Amniotic stem cell (primary cell): ENCODE data around the gene PTPRG.

Source experiments
- DNase-seq: peaks from one replicate; lab custom pipeline; 2025; lab: John Stamatoyannopoulos, UW

Gene PTPRG

GRCh38 chr3:62113092-62113491, 551.7 kb downstream of the PTPRG start:
- DNase-seq = no peak

- no peak for DNase-seq
These were observed 553.4 kb downstream of the PTPRG start for GRCh38 chr3:62114763-62115162.

GRCh38 chr3:62117903-62118548, 556.7 kb downstream of the PTPRG start:
- DNase-seq = no peak

- DNase-seq = no peak
These were observed 557.8 kb downstream of the PTPRG start for GRCh38 chr3:62119139-62119538.

DNA sequence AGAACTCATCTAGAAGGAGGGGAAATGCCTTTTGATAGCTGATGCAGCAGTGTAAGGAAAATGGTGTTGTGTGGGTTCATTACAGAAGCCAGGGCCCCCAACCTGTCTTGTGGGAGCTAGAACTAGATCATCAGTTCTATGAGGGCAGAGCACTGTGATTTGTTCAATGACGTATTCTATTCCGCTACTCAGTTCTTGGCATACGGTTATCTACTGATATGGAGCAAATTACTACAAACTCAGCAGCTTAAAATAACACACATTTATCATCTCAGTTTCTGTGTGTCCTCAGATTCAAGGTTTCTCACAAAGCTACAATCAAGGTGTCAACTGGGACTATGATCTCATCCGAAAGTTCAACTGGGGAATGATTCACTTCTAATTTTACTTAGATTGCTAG, 561.4 kb downstream of the PTPRG start:
- DNase-seq = no peak

GRCh38 chr3:62125380-62125779, 564.0 kb downstream of the PTPRG start:
- DNase-seq = no peak

- no peak for DNase-seq
These were observed 565.7 kb downstream of the PTPRG start for GRCh38 chr3:62127116-62127515.

DNA sequence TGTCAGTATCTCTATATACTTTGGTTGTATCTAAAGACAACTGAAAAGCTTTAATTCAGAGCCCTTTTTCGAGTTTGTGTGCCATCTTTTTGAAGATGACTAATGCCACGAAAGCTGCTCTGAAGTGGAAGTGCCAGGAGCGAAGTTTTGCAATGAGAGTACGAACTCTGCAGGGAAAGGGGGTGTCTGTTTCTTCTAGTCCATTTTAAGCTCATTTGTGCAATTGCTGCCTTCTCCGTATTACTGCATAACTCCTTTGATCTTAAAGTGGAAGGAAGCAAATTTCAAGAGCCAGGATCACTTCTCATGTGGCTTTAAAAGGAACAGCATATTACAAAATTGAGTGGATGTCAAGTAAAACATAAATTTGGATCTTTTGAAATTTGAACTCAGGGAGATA, 566.7 kb downstream of the PTPRG start:
- no peak for DNase-seq

- no peak for DNase-seq
These were observed 567.3 kb downstream of the PTPRG start for GRCh38 chr3:62128681-62129080.

- DNase-seq = no peak
These were observed 569.7 kb downstream of the PTPRG start for GRCh38 chr3:62131050-62131449.

DNA sequence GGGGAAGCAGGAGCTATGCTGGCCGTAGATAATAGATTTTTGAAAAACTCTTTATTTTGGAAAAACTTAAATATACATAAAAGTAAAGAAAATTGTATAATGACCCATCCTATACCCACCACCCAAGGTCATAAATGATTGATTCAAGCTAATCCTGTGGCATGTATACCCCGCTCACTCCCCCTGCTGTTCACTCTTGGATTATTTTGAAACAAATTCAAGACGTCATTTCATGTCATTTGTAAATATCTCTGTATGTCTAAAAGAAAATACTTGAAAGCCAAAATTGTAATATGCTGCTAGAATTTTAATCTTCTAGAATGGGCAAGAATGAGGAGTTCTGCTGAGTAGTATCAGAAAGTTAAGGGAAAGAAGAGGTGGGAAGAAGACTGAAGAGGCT, 570.2 kb downstream of the PTPRG start:
- DNase-seq = no peak

GRCh38 chr3:62132027-62132602, 570.7 kb downstream of the PTPRG start:
- no peak for DNase-seq

DNA sequence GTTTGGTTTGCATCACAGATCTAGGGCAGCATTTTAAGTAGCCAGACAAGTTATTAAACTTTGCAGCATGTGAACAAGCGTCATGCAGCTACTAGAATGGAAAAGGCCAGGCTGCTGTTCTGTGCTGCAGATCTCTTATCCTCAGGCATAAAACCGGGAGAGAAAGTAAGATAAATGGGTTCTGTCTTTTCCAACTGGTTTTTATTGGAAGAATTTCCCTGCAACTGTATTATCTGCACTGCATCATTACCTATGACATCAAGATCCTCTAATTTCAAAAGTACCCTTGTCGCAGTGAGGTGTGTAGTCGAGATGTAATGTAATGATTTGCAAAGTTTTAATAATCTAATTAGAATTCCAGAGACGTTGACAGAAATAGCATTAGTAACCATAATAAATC, 571.6 kb downstream of the PTPRG start:
- no peak for DNase-seq

GRCh38 chr3:62134061-62134496, 572.7 kb downstream of the PTPRG start:
- DNase-seq = no peak

DNA sequence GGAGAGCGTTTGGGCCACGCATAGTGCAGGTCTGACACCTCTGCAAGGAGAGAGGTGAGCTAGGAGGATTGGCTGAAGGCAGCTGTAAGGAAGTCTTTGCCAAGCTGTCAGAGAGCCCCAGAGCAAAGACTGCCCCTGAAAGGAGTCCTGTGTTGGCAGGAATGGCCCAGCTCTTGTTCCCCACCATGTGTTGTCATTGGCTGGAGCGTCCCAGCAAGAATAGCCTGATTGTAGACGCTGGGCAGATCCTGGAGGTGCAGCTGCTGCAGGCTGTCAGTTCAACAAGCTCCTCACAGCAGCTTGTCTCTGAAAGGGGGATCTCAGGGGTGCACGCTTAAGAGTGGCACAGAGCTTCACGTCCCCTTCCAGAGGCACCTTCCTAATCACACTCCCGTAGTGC, 574.4 kb downstream of the PTPRG start:
- no peak for DNase-seq

GRCh38 chr3:62139957-62140356, 578.6 kb downstream of the PTPRG start:
- DNase-seq = no peak

DNA sequence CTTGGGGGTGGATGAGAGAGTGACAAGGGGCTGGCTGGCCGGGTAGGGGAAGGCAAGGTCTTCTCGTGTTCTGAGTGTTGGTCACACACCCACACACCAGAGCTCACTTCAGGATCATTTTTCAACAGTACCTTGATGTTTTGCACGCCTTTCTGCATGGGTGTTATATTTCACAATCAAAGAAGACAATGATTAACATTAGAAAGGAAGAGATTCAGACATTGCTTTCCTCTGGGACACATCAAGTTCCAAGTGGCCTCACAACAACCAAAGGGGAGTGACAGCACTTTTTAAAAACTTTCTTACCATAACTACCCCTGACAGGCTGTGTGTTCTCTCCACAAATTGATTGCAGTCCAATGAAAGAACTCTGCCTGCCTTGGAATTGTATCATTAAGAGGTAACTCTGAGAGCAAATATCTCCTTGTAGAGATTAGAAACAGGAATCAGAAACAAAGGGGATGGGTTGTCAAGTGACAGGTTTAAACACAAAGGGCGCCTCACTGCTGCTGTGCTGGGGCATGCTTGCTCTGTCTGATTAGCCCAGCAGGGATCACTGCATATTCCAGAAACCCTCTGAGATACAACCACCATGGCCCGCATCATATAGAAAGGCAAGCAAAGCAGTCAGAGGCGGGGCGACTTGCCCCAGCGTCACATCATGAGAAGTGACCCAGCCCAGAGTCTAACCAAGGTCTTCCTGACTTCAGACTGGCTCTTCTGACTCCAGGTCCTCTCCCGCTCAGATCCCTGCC, 581.1 kb downstream of the PTPRG start:
- DNase-seq = no peak

GRCh38 chr3:62143843-62144450, 582.6 kb downstream of the PTPRG start:
- DNase-seq = no peak

DNA sequence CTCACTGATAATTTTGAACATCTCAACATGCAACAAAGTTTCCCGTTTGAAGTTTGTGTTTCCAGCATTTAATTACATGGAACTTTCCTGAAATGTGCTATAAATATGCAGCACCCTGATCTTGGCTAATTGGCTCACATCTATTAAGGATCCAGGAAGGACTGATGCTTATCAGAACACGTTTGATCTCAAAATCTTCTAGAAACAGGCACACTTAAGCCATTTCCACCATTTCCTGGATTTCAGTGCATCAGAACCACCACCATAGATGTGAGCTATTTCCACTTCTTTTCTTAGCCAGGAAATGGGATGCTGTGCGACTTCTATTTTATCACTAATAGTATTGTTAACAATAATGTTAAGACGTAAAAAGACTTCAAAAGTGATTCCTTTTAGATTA, 583.1 kb downstream of the PTPRG start:
- no peak for DNase-seq

GRCh38 chr3:62145086-62145757, 583.9 kb downstream of the PTPRG start:
- no peak for DNase-seq

DNA sequence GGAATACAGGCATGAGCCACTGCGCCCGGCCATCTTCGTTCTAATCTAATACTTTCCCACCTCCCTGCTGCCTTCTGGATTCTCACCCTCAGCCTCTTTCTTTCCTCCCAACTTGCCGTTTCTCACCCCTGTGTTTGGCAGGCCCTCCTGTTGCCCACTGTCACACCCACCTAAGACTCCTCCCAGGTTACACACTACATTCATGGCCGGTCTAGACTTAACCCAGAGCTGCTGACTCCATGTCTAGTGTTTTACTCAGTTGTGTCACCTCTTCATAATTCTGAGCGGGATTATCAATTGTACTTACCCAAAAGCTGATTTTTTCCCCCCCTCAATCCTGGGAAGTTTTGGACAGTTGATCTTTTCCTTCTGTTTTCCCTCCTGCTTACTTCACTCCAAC, 588.2 kb downstream of the PTPRG start:
- DNase-seq = no peak

DNA sequence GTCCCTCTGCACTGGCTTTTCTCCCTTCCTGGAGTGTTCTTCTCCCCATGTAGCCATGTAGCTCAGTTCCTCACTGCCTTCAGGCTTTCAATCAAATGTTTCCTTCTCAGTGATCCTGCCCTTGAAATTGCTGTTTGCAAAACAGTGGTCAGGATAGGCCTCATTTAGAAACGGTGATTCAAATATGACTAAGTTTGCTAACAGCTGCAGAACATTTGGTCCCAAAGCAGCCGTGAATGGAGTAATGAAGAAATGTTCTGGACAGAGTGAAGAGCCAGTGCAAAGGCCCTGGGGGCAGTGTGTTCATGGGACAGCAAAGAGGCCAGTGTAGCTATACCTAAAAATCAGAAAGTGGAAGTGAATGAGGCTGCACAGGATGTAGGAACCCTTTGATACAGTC, 588.6 kb downstream of the PTPRG start:
- DNase-seq = no peak
